HEK293 (cell line): ENCODE results near the gene PRPH2.

Source experiments
- GFI1B ChIP-seq: fragments of 450-650 bp; formaldehyde crosslinking; IDR thresholded peaks from 2 replicates; pipeline ENCODE4 v1.5.1; 2016; ENCODE audit warnings: missing biosample characterization, missing genetic modification characterization
- HIC1 ChIP-seq: fragments of 450-650 bp; formaldehyde crosslinking; IDR thresholded peaks from 2 replicates; pipeline ENCODE4 v1.5.1; 2016; ENCODE audit warnings: missing biosample characterization, missing genetic modification characterization
- INSM2 ChIP-seq: fragments of 450-650 bp; formaldehyde crosslinking; IDR thresholded peaks from 2 replicates; pipeline ENCODE4 v1.5.1; 2016; ENCODE audit warnings: missing biosample characterization, missing genetic modification characterization
- PRDM1 ChIP-seq: fragments of 450-650 bp; formaldehyde crosslinking; IDR thresholded peaks from 2 replicates; pipeline ENCODE4; 2016; ENCODE audit warnings: missing biosample characterization, missing genetic modification characterization
- PRDM2 ChIP-seq: fragments of 450-650 bp; formaldehyde crosslinking; IDR thresholded peaks from 2 replicates; pipeline ENCODE4 v1.5.1; 2016; ENCODE audit warnings: missing biosample characterization, missing genetic modification characterization, borderline replicate concordance
- PRDM4 ChIP-seq: fragments of 450-650 bp; formaldehyde crosslinking; IDR thresholded peaks from 2 replicates; pipeline ENCODE4 v1.5.1; 2017; ENCODE audit warnings: missing biosample characterization, missing genetic modification characterization
- ZBTB7A ChIP-seq: fragments of 450-650 bp; formaldehyde crosslinking; IDR thresholded peaks from 2 replicates; pipeline ENCODE4 v1.5.1; 2016; ENCODE audit warnings: low read depth, missing biosample characterization, missing genetic modification characterization
- ZFHX2 ChIP-seq: fragments of 450-650 bp; formaldehyde crosslinking; conservative IDR thresholded peaks from 2 replicates; pipeline ENCODE4 v1.5.1; 2016; ENCODE audit warnings: missing biosample characterization, missing genetic modification characterization
- ZNF214 ChIP-seq: fragments of 450-650 bp; formaldehyde crosslinking; IDR thresholded peaks from 2 replicates; pipeline ENCODE4 v1.5.1; 2017; ENCODE audit warnings: missing biosample characterization, mild to moderate bottlenecking, missing genetic modification characterization, borderline replicate concordance
- ZNF239 ChIP-seq: fragments of 450-650 bp; formaldehyde crosslinking; IDR thresholded peaks from 2 replicates; pipeline ENCODE4 v1.5.1; 2016; ENCODE audit warnings: missing biosample characterization, missing genetic modification characterization
- ZNF24 ChIP-seq: fragments of 450-650 bp; formaldehyde crosslinking; IDR thresholded peaks from 2 replicates; pipeline ENCODE4 v1.5.1; 2016; ENCODE audit warnings: missing biosample characterization, missing genetic modification characterization
- ZNF274 ChIP-seq, 2 experiments: fragments of 200-500 bp in 1 of 2; fragments of 450-650 bp in 1 of 2; sonication (Bioruptor generic) in 1 of 2; formaldehyde crosslinking in 1 of 2; IDR thresholded peaks; 2 replicates each; pipeline versions ENCODE4 v1.5.1 to v1.6.1; 2014 to 2016; ENCODE audit warnings: borderline replicate concordance in 1 of 2, inconsistent platforms in 1 of 2, low read length in 1 of 2, missing biosample characterization in 1 of 2, missing genetic modification characterization in 1 of 2
- ZNF302 ChIP-seq: fragments of 450-650 bp; formaldehyde crosslinking; IDR thresholded peaks from 2 replicates; pipeline ENCODE4 v1.5.1; 2016; ENCODE audit warnings: missing biosample characterization, missing genetic modification characterization, low read depth
- ZNF311 ChIP-seq: fragments of 450-650 bp; formaldehyde crosslinking; IDR thresholded peaks from 2 replicates; pipeline ENCODE4 v1.5.1; 2017; ENCODE audit warnings: missing biosample characterization, missing genetic modification characterization, borderline replicate concordance
- ZNF335 ChIP-seq: fragments of 450-650 bp; formaldehyde crosslinking; conservative IDR thresholded peaks from 2 replicates; pipeline ENCODE4 v1.5.1; 2016; ENCODE audit warnings: missing biosample characterization, missing genetic modification characterization
- ZNF514 ChIP-seq: fragments of 450-650 bp; formaldehyde crosslinking; IDR thresholded peaks from 2 replicates; pipeline ENCODE4 v1.5.1; 2016; ENCODE audit warnings: missing biosample characterization, missing genetic modification characterization
- ZNF521 ChIP-seq: fragments of 450-650 bp; formaldehyde crosslinking; IDR thresholded peaks from 2 replicates; pipeline ENCODE4 v1.5.1; 2017; ENCODE audit warnings: missing biosample characterization, mild to moderate bottlenecking, missing genetic modification characterization
- ZNF530 ChIP-seq: fragments of 450-650 bp; formaldehyde crosslinking; IDR thresholded peaks from 2 replicates; pipeline ENCODE4 v1.5.1; 2016; ENCODE audit warnings: low read depth, missing biosample characterization, missing genetic modification characterization
- ZNF555 ChIP-seq: fragments of 450-650 bp; formaldehyde crosslinking; conservative IDR thresholded peaks from 2 replicates; pipeline ENCODE4 v1.5.1; 2017; ENCODE audit warnings: missing biosample characterization, mild to moderate bottlenecking, missing genetic modification characterization, inconsistent platforms
- ZNF561 ChIP-seq: fragments of 450-650 bp; IDR thresholded peaks from 2 replicates; pipeline ENCODE4 v1.5.1; 2018; ENCODE audit warnings: missing biosample characterization, missing genetic modification characterization, borderline replicate concordance
- ZNF623 ChIP-seq: fragments of 450-650 bp; formaldehyde crosslinking; IDR thresholded peaks from 2 replicates; pipeline ENCODE4 v1.5.1; 2016; ENCODE audit warnings: missing biosample characterization, missing genetic modification characterization
- ZNF629 ChIP-seq: fragments of 450-650 bp; formaldehyde crosslinking; IDR thresholded peaks from 2 replicates; pipeline ENCODE4 v1.5.1; 2017; ENCODE audit warnings: missing biosample characterization, missing genetic modification characterization
- ZNF654 ChIP-seq: fragments of 450-650 bp; formaldehyde crosslinking; IDR thresholded peaks from 2 replicates; pipeline ENCODE4 v1.5.1; 2016; ENCODE audit warnings: low read depth, missing biosample characterization, missing genetic modification characterization
- ZNF670 ChIP-seq: fragments of 450-650 bp; formaldehyde crosslinking; IDR thresholded peaks from 2 replicates; pipeline ENCODE4 v1.5.1; 2016; ENCODE audit warnings: missing biosample characterization, missing genetic modification characterization, low read depth
- ZNF776 ChIP-seq: fragments of 450-650 bp; formaldehyde crosslinking; IDR thresholded peaks from 2 replicates; pipeline ENCODE4 v1.5.0; 2017; ENCODE audit warnings: missing biosample characterization, missing genetic modification characterization, borderline replicate concordance
- ZNF837 ChIP-seq: fragments of 450-650 bp; formaldehyde crosslinking; IDR thresholded peaks from 2 replicates; pipeline ENCODE4 v1.5.1; 2016; ENCODE audit warnings: missing biosample characterization, missing genetic modification characterization
- ZXDB ChIP-seq: fragments of 450-650 bp; formaldehyde crosslinking; IDR thresholded peaks from 2 replicates; pipeline ENCODE4 v1.5.1; 2016; ENCODE audit warnings: missing biosample characterization, missing genetic modification characterization

The PRPH2 gene

GRCh38 chr6:42745640-42746462, 23.5 kb upstream of the PRPH2 start, which contains the start of gene TBCC (continued):
- TF ChIP-seq ZNF274 (IDR thresholded peaks at IDR 0.05; ENCODE audit: low read length) (no peak), ZNF274 (tag by site-specific recombination; IDR thresholded peaks at IDR 0.05; ENCODE audit: borderline replicate concordance) (no peak), ZNF214 (no peak), ZNF514 (tag by site-specific recombination) (no peak), ZNF654 (tag by site-specific recombination) (no peak), PRDM1 (tag by site-specific recombination) (peak; percentile 47; the same call in 1 of the 2 replicates), ZNF555 (tag by site-specific recombination) (no peak), ZXDB (peak; percentile 60; the same call in 1 of the 2 replicates), ZNF530 (no peak), ZNF629 (tag by site-specific recombination) (0 out of 2 replicates have a peak, but pooled peaks have one; percentile 55), PRDM4 (tag by site-specific recombination) (no peak; the same call in 1 of the 2 replicates), ZNF521 (tag by site-specific recombination) (no peak), ZNF24 (tag by site-specific recombination) (no peak), ZNF311 (no peak), ZNF335 (peak; percentile 73), ZNF837 (tag by site-specific recombination) (no peak), PRDM2 (tag by site-specific recombination) (no peak), ZNF561 (tag by site-specific recombination) (0 out of 2 replicates have a peak, but pooled peaks have one; percentile 17), ZNF239 (no peak), ZFHX2 (tag by site-specific recombination) (no peak), HIC1 (tag by site-specific recombination) (no peak), ZBTB7A (tag by site-specific recombination) (peak; percentile 41; the same call in 1 of the 2 replicates), INSM2 (0 out of 2 replicates have a peak, but pooled peaks have one; percentile 35), ZNF776 (tag by site-specific recombination) (no peak), ZNF623 (tag by site-specific recombination) (no peak), GFI1B (tag by site-specific recombination) (no peak), ZNF670 (no peak), ZNF302 (tag by site-specific recombination) (no peak)
